Measurements from ENCODE around the gene PDE9A. TPM values are rescaled to one million over a fixed set of nuclear protein-coding genes. Genes with fewer than 3 reads are reported as not detected.

The PDE9A gene
- total and polyA plus RNA-seq, 2 experiments from 2014 or later = 26.5 to 31.1 TPM

- no peak overlapping the region for H3K4me3 ChIP-seq
- peaks cover 2% of the 10 kb centered on the region for H3K27me3 Mint-ChIP-seq (ENCODE audit: insufficient read depth, low read depth, poor library complexity)
- TF ChIP-seq ZNF331 (CRISPR knock-in tag; IDR thresholded peaks at IDR 0.05; ENCODE audit: low read depth) = no peak
- no peak for TF ChIP-seq ZNF114 (CRISPR knock-in tag; IDR thresholded peaks at IDR 0.05)
- no peak for TF ChIP-seq EZH2phosphoT487 (IDR thresholded peaks at IDR 0.05; ENCODE audit: unreplicated experiment)
- no peak for TF ChIP-seq ZNF462 (CRISPR knock-in tag; IDR thresholded peaks at IDR 0.05)
- no peak for TF ChIP-seq CREB1 (CRISPR knock-in tag; IDR thresholded peaks at IDR 0.05; ENCODE audit: low read depth)
- TF ChIP-seq POLR2AphosphoS5 (IDR thresholded peaks at IDR 0.05; ENCODE audit: low read depth) = no peak
- H3K9me2 ChIP-seq (ENCODE audit: insufficient read depth) = no peaks in the 10 kb centered on the region
- 0 out of 2 replicates have a peak, but pooled peaks cover 14% of the 10 kb centered on the region for H3F3A ChIP-seq (replicated peaks; ENCODE audit: low read depth)
- peaks cover 19% of the 10 kb centered on the region for H4K20me1 ChIP-seq (replicated peaks; ENCODE audit: insufficient read depth)
- H3K4me3 Mint-ChIP-seq = no peak overlapping the region
- no peaks in the 10 kb centered on the region for H3K27me3 ChIP-seq (ENCODE audit: insufficient read depth)
- H3K27ac Mint-ChIP-seq = no peak overlapping the region
- H2AFZ ChIP-seq = no peak overlapping the region
- no peak overlapping the region for H3K4me2 ChIP-seq
- H3K4me1 Mint-ChIP-seq = peaks cover 23% of the 10 kb centered on the region
- ATAC-seq = no peak
- no peak overlapping the region for H3K27ac ChIP-seq (ENCODE audit: low read depth)
- H3K36me3 Mint-ChIP-seq (ENCODE audit: low read depth) = peaks cover 13% of the 10 kb centered on the region; the same call in 2 of the 3 replicates
- no peaks in the 10 kb centered on the region for H3K9me3 Mint-ChIP-seq
- DNase-seq (ENCODE audit: low spot score) = no peak
- H3K79me2 ChIP-seq (replicated peaks; ENCODE audit: insufficient read depth) = peaks cover 63% of the 10 kb centered on the region
- H3K4me1 ChIP-seq (ENCODE audit: insufficient read depth) = peaks cover 3% of the 10 kb centered on the region; the same call in 1 of the 2 replicates
- H3K36me3 ChIP-seq (ENCODE audit: insufficient read depth) = no peaks in the 10 kb centered on the region
These were observed 8.4 kb downstream of the PDE9A start for GRCh38 chr21:42661688-42662429.
